ENCODE results near the gene RNF208. TPM values are rescaled to one million over a fixed set of nuclear protein-coding genes. Genes with fewer than 3 reads are reported as not detected.

RNF208 gene
- not detected in 2 replicates for total RNA-seq

DNA sequence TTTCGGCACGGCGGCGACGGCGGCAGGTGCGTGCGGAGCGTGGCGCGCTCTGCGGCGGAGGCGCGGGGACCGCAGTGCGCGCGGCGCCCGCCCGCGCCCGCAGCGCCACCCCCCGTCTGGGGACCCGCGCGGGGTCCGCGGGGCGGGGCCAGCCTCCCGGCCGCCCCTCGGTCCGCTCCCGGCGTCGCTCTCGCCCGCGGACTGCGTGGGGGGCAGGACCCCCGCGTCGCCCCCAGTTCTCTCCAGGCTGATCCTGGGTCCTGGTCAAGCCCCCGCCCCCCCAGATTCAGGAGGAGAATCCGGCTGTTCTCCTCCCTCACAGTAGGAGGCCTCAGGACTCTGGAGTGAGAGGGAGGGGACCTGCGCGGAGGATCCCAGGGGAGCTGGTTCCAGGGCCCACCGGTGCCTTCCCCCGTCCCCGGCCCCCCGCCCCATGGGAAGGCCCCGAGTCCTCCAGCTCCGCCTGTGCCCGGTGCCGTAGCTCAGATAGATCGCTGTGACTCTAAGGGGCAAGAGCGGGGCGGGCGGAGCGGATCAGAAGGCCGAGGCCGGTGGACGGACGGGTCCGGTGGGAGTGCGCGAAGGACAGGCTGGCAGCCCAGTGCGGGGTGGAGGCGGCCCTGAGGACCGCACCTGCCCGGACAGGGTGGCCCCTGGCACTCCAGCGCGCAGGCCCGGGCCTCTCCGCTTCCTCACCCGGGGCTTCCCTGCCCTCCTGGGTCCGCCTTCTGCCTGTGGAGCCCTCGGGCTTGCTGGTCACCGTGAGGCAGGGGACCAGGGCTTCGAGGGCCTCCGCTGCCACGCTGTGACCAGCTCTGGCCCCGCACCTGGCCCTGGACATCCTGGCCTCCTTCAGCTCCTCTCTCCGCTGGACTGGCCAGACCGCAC lies at the start of gene RNF208:
Gene RNF208, minus strand, starts transcription at position 51 of the 888 bp plus-strand sequence. CDS start 1,028 bp downstream, outside the sequence.

GRCh38 chr9:137254624-137255447 lies 32.8 kb upstream of the RNF208 start, which contains the start of gene NELFB:
NELFB (plus strand) TSS chr9:137255327.

DNA sequence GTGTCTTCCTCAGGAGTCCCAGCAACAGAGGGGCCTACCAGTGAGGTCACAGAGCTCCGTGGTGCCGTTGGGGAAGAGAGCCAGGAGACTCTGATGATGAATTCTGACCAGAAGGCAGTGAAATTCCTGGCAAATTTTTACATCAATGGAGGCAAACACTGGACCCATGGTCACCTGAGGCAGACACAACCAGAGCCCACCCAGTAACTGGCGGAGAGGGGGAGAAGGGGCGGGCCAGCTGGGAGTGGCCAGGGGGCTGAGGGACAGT lies 29.1 kb upstream of the RNF208 start, which contains the start of gene STPG3:
Gene STPG3, plus strand, starts transcription at position 93 of the 268 bp plus-strand sequence. Its CDS starts 1 bp downstream, at position 94.

GRCh38 chr9:137240841-137241489 lies 18.9 kb upstream of the RNF208 start, which contains the start of gene TUBB4B:
TUBB4B (plus strand) TSS chr9:137241287; CDS start chr9:137241361, 74 bp downstream.

GRCh38 chr9:137230705-137231371 lies 8.8 kb upstream of the RNF208 start, which contains the start of gene SLC34A3:
SLC34A3 (plus strand) TSS chr9:137230901; CDS start chr9:137231703, 802 bp downstream.

GRCh38 chr9:137227054-137227852 lies 5.2 kb upstream of the RNF208 start, which contains the start of gene RNF224:
RNF224 (plus strand) TSS chr9:137227502; CDS start chr9:137228336, 834 bp downstream.

GRCh38 chr9:137224830-137225694 lies 3.0 kb upstream of the RNF208 start, which contains the start of gene CYSRT1:
CYSRT1 (plus strand) TSS chr9:137225174; CDS start chr9:137225622, 448 bp downstream.

GRCh38 chr9:137205126-137206069 lies 16.6 kb downstream of the RNF208 start, which contains the start of the genes NDOR1 and TMEM203:
NDOR1 (plus strand) TSS chr9:137205700; CDS start chr9:137205778, 78 bp downstream.
TMEM203 (minus strand) TSS chr9:137205648; CDS start chr9:137205414, 234 bp downstream.

GRCh38 chr9:137200311-137201204 lies 21.5 kb downstream of the RNF208 start, which contains the start of gene TPRN:
TPRN (minus strand) TSS chr9:137200741; CDS start chr9:137200711, 30 bp downstream.

GRCh38 chr9:137188490-137189296 lies 33.3 kb downstream of the RNF208 start, which contains the start of the genes ANAPC2 and SSNA1:
ANAPC2 (minus strand) TSS chr9:137188560; CDS start chr9:137188532, 28 bp downstream.
SSNA1 (plus strand) TSS chr9:137188676; CDS start chr9:137188727, 51 bp downstream.

Other genes with a start within 250 kb of the RNF208 start
- not detected in 2 replicates for gene PTGDS, start 244.7 kb downstream of the RNF208 start, total RNA-seq
- not detected in 2 replicates for gene LCNL1, start 239.2 kb downstream of the RNF208 start, total RNA-seq
- 53.2 and 65.9 TPM in 2 replicates for gene PAXX, start 229.8 kb downstream of the RNF208 start, total RNA-seq
- 0.40 TPM in 1 of 2 replicates, not detected in the other for gene CLIC3, start 225.7 kb downstream of the RNF208 start, total RNA-seq
- 6.9 and 7.3 TPM in 2 replicates for gene ABCA2, start 194.0 kb downstream of the RNF208 start, total RNA-seq
- gene FUT7, start 190.2 kb downstream of the RNF208 start, total RNA-seq = not detected in 2 replicates
- gene NPDC1, start 176.1 kb downstream of the RNF208 start, total RNA-seq = 67.3 and 71.1 TPM in 2 replicates
- gene ENTPD2, start 168.2 kb downstream of the RNF208 start, total RNA-seq = not detected in 2 replicates
- 28.1 and 30.2 TPM in 2 replicates for gene SAPCD2, start 151.7 kb downstream of the RNF208 start, total RNA-seq
- 21.9 and 23.0 TPM in 2 replicates for gene UAP1L1, start 144.7 kb downstream of the RNF208 start, total RNA-seq
- 69.4 and 75.7 TPM in 2 replicates for gene MAN1B1, start 135.3 kb downstream of the RNF208 start, total RNA-seq
- gene DPP7, start 107.5 kb downstream of the RNF208 start, total RNA-seq = 88.5 and 107 TPM in 2 replicates
- gene GRIN1, start 83.1 kb downstream of the RNF208 start, total RNA-seq = not detected in 2 replicates
- gene LRRC26, start 52.2 kb downstream of the RNF208 start, total RNA-seq = not detected in 2 replicates
- not detected in 2 replicates for gene TMEM210, start 50.2 kb downstream of the RNF208 start, total RNA-seq
- 17.6 and 25.1 TPM in 2 replicates for gene ANAPC2, start 33.7 kb downstream of the RNF208 start, total RNA-seq
- 127 and 150 TPM in 2 replicates for gene SSNA1, start 33.6 kb downstream of the RNF208 start, total RNA-seq
- 6.9 and 7.7 TPM in 2 replicates for gene TPRN, start 21.5 kb downstream of the RNF208 start, total RNA-seq
- 36.2 and 39.1 TPM in 2 replicates for gene TMEM203, start 16.6 kb downstream of the RNF208 start, total RNA-seq
- 13.4 and 16.6 TPM in 2 replicates for gene NDOR1, start 16.5 kb downstream of the RNF208 start, total RNA-seq
- 0.20 and 0.25 TPM in 2 replicates for gene CYSRT1, start 2.9 kb upstream of the RNF208 start, total RNA-seq
- gene RNF224, start 5.3 kb upstream of the RNF208 start, total RNA-seq = not detected in 2 replicates
- gene SLC34A3, start 8.7 kb upstream of the RNF208 start, total RNA-seq = not detected in 2 replicates
- 1,008 and 1,079 TPM in 2 replicates for gene TUBB4B, start 19.0 kb upstream of the RNF208 start, total RNA-seq
- not detected in 2 replicates for gene STPG3, start 29.0 kb upstream of the RNF208 start, total RNA-seq
- 54.6 and 68.4 TPM in 2 replicates for gene NELFB, start 33.1 kb upstream of the RNF208 start, total RNA-seq
- 41.4 and 44.7 TPM in 2 replicates for gene TOR4A, start 55.5 kb upstream of the RNF208 start, total RNA-seq
- 35.8 and 43.9 TPM in 2 replicates for gene NRARP, start 80.0 kb upstream of the RNF208 start, total RNA-seq
- 7.2 and 8.2 TPM in 2 replicates for gene EXD3, start 200.9 kb upstream of the RNF208 start, total RNA-seq
- 0.07 TPM in 1 of 2 replicates, not detected in the other for gene NOXA1, start 201.2 kb upstream of the RNF208 start, total RNA-seq
- gene ENTPD8, start 219.1 kb upstream of the RNF208 start, total RNA-seq = 0.05 and 1.5 TPM in 2 replicates
- 48.2 and 50.1 TPM in 2 replicates for gene NSMF, start 237.1 kb upstream of the RNF208 start, total RNA-seq

Measured in mammary microvascular endothelial cell (primary cell).